GM12865 (cell line): ENCODE results near the gene PLD2.

Experiments used
- DNase-seq: peaks from one replicate; pipeline ENCODE4 v3.0.0; 2010; ENCODE audit warnings: low read depth
- H3K4me3 ChIP-seq: 2 replicates; pipeline ENCODE4 v1.5.1; 2011; ENCODE audit warnings: mild to moderate bottlenecking, low read depth, low read length, control low read depth
- CTCF ChIP-seq: IDR thresholded peaks from 2 replicates; pipeline ENCODE4 v1.5.1; 2011; ENCODE audit warnings: low read length, control low read depth, low read depth, inconsistent platforms; ENCODE audit not compliant: insufficient read depth; ENCODE audit errors: missing control alignments

PLD2 gene

GRCh38 chr17:4771519-4772234 lies 35.3 kb upstream of the PLD2 start, which contains the start of gene TM4SF5:
TM4SF5 (plus strand) TSS chr17:4771886; CDS start chr17:4771923, 37 bp downstream.
- no peak for TF ChIP-seq CTCF
- DNase-seq, result no peak
- no peak within 1 kb of the TSS for H3K4me3 ChIP-seq

GRCh38 chr17:4772235-4772613 lies 34.7 kb upstream of the PLD2 start:
- no peak overlapping the region for H3K4me3 ChIP-seq
- no peak for DNase-seq
- TF ChIP-seq CTCF, result no peak

GRCh38 chr17:4777969-4778760 lies 28.8 kb upstream of the PLD2 start:
- TF ChIP-seq CTCF, result no peak
- no peak for DNase-seq
- no peak overlapping the region for H3K4me3 ChIP-seq

GRCh38 chr17:4780325-4780955 lies 26.5 kb upstream of the PLD2 start:
- no peak for TF ChIP-seq CTCF
- no peak overlapping the region for H3K4me3 ChIP-seq
- no peak for DNase-seq

GRCh38 chr17:4782652-4783051 lies 24.3 kb upstream of the PLD2 start:
- no peak for DNase-seq
- no peak overlapping the region for H3K4me3 ChIP-seq
- TF ChIP-seq CTCF, result no peak

GRCh38 chr17:4785311-4786105 lies 21.4 kb upstream of the PLD2 start:
- DNase-seq, result no peak

More at GRCh38 chr17:4785311-4786105, 21.4 kb upstream of the PLD2 start:
- TF ChIP-seq CTCF, result no peak
- H3K4me3 ChIP-seq, result no peak overlapping the region
